ENCODE measurements around the gene PDE4C. TPM values are rescaled to one million over a fixed set of nuclear protein-coding genes. Genes with fewer than 3 reads are reported as not detected.

The PDE4C gene
- total and polyA plus RNA-seq, 9 of the 15 experiments (the other 6 are each of a cell fraction or from before 2014, with no cell fraction given), result 0.04 to 0.91 (median 0.20) TPM; not detected in 1

DNA sequence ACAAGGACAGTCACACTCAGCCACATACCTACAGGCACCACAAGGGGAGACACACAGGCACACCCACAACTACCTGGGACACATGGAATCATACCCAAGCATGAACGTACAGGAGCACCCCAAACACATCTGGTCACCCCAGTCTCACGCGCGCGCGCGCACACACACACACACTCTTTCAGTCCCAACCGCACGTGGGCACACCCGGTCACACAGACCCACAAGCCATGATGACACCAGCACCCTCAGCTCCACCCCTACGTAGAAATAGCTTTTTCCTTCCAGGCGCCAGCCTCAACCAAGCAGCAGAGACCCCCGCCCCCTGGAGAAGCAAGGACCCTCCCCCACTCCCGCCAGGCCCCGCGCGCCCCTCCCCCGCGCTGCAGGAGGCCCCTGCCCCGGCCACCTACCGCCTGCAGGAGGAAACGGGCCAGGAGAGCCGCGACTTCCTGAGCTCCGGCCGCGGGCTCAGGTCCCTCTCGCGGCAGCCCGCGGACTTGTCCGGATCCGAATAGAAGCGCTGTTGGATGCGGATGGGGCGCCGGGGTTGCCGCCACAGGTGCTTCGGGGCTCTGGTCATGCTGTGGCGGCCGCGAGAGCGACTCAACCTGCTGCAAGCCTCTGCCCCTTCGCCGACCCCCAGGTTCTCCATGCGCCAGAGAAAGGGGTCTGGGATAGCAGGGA, 6.4 kb upstream of the PDE4C start (continued):
- TF ChIP-seq, protein P1, sequence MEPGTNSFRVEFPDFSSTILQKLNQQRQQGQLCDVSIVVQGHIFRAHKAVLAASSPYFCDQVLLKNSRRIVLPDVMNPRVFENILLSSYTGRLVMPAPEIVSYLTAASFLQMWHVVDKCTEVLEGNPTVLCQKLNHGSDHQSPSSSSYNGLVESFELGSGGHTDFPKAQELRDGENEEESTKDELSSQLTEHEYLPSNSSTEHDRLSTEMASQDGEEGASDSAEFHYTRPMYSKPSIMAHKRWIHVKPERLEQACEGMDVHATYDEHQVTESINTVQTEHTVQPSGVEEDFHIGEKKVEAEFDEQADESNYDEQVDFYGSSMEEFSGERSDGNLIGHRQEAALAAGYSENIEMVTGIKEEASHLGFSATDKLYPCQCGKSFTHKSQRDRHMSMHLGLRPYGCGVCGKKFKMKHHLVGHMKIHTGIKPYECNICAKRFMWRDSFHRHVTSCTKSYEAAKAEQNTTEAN (CRISPR knock-in tag; IDR thresholded peaks at IDR 0.05), result 0 out of 2 replicates have a peak, but pooled peaks have one; percentile 17
- TF ChIP-seq FIP1L1 (IDR thresholded peaks at IDR 0.05; ENCODE audit: low read depth, low read length, poor library complexity, severe bottlenecking) (peak; percentile 76), ZNF583 (CRISPR knock-in tag; IDR thresholded peaks at IDR 0.05) (no peak), U2AF1 (optimal IDR thresholded peaks at IDR 0.05; ENCODE audit: low read depth, low read length) (peak; percentile 26), RFX7 (CRISPR knock-in tag; IDR thresholded peaks at IDR 0.05) (no peak), ZSCAN29 (IDR thresholded peaks at IDR 0.05) (peak; percentile 97), RBM34 (IDR thresholded peaks at IDR 0.05; ENCODE audit: borderline replicate concordance, insufficient read depth, low read length) (no peak), KDM1A (IDR thresholded peaks at IDR 0.05) (peak in 1 of 2 experiments; percentile 13; a peak in 1 of 4 replicates), SMAD1 (IDR thresholded peaks at IDR 0.05; ENCODE audit: low read depth, low read length, partially characterized antibody) (no peak), SMC3 (conservative IDR thresholded peaks at IDR 0.05; ENCODE audit: insufficient read depth, low read depth, low read length) (no peak), NR1H2 (CRISPR knock-in tag; IDR thresholded peaks at IDR 0.05) (no peak)
- TF ChIP-seq, protein P2, sequence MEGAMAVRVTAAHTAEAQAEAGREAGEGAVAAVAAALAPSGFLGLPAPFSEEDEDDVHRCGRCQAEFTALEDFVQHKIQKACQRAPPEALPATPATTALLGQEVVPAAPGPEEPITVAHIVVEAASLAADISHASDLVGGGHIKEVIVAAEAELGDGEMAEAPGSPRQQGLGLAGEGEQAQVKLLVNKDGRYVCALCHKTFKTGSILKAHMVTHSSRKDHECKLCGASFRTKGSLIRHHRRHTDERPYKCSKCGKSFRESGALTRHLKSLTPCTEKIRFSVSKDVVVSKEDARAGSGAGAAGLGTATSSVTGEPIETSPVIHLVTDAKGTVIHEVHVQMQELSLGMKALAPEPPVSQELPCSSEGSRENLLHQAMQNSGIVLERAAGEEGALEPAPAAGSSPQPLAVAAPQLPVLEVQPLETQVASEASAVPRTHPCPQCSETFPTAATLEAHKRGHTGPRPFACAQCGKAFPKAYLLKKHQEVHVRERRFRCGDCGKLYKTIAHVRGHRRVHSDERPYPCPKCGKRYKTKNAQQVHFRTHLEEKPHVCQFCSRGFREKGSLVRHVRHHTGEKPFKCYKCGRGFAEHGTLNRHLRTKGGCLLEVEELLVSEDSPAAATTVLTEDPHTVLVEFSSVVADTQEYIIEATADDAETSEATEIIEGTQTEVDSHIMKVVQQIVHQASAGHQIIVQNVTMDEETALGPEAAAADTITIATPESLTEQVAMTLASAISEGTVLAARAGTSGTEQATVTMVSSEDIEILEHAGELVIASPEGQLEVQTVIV (CRISPR knock-in tag; IDR thresholded peaks at IDR 0.05; ENCODE audit: borderline replicate concordance), result no peak
- TF ChIP-seq, protein P3, sequence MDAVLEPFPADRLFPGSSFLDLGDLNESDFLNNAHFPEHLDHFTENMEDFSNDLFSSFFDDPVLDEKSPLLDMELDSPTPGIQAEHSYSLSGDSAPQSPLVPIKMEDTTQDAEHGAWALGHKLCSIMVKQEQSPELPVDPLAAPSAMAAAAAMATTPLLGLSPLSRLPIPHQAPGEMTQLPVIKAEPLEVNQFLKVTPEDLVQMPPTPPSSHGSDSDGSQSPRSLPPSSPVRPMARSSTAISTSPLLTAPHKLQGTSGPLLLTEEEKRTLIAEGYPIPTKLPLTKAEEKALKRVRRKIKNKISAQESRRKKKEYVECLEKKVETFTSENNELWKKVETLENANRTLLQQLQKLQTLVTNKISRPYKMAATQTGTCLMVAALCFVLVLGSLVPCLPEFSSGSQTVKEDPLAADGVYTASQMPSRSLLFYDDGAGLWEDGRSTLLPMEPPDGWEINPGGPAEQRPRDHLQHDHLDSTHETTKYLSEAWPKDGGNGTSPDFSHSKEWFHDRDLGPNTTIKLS (IDR thresholded peaks at IDR 0.05; ENCODE audit: borderline replicate concordance, low read depth), result no peak
- TF ChIP-seq, protein P4, sequence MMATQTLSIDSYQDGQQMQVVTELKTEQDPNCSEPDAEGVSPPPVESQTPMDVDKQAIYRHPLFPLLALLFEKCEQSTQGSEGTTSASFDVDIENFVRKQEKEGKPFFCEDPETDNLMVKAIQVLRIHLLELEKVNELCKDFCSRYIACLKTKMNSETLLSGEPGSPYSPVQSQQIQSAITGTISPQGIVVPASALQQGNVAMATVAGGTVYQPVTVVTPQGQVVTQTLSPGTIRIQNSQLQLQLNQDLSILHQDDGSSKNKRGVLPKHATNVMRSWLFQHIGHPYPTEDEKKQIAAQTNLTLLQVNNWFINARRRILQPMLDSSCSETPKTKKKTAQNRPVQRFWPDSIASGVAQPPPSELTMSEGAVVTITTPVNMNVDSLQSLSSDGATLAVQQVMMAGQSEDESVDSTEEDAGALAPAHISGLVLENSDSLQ (IDR thresholded peaks at IDR 0.05), result no peak
- TF ChIP-seq, protein P5, sequence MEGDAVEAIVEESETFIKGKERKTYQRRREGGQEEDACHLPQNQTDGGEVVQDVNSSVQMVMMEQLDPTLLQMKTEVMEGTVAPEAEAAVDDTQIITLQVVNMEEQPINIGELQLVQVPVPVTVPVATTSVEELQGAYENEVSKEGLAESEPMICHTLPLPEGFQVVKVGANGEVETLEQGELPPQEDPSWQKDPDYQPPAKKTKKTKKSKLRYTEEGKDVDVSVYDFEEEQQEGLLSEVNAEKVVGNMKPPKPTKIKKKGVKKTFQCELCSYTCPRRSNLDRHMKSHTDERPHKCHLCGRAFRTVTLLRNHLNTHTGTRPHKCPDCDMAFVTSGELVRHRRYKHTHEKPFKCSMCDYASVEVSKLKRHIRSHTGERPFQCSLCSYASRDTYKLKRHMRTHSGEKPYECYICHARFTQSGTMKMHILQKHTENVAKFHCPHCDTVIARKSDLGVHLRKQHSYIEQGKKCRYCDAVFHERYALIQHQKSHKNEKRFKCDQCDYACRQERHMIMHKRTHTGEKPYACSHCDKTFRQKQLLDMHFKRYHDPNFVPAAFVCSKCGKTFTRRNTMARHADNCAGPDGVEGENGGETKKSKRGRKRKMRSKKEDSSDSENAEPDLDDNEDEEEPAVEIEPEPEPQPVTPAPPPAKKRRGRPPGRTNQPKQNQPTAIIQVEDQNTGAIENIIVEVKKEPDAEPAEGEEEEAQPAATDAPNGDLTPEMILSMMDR (IDR thresholded peaks at IDR 0.05 in 2 of 3, conservative IDR thresholded peaks at IDR 0.05 in 1 of 3; ENCODE audit: insufficient read depth in 2 of 3, low read depth in 1 of 3, low read length in 3 of 3), result peak; percentile 31 to 87 (median 39); a peak in 4 of 6 replicates
- TF ChIP-seq, protein P6, sequence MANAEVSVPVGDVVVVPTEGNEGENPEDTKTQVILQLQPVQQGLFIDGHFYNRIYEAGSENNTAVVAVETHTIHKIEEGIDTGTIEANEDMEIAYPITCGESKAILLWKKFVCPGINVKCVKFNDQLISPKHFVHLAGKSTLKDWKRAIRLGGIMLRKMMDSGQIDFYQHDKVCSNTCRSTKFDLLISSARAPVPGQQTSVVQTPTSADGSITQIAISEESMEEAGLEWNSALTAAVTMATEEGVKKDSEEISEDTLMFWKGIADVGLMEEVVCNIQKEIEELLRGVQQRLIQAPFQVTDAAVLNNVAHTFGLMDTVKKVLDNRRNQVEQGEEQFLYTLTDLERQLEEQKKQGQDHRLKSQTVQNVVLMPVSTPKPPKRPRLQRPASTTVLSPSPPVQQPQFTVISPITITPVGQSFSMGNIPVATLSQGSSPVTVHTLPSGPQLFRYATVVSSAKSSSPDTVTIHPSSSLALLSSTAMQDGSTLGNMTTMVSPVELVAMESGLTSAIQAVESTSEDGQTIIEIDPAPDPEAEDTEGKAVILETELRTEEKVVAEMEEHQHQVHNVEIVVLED (CRISPR knock-in tag; IDR thresholded peaks at IDR 0.05), result no peak
